HepG2 (cell line): ENCODE measurements around the gene DYNC2LI1. TPM values are rescaled to one million over a fixed set of nuclear protein-coding genes. Genes with fewer than 3 reads are reported as not detected.
A peak's percentile ranks its signal among the peaks of the same experiment; 100 is the strongest.

Experiments
- ATAC-seq: fragments of 200-7000 bp; cut with Tn5 transposase; 3 replicates; pipeline ENCODE4 v1.9.1; 2020; ENCODE audit warnings: mild to moderate bottlenecking, moderate library complexity
- BruUV-seq: library from RNA; stranded (reverse); fragments of 400-500 nt; replicated peaks from 2 replicates; lab custom pipeline; 2021; lab: Mats Ljungman, UMichigan
- CTCF ChIA-PET: fragments of 300-600 bp; formaldehyde crosslinking; extraction: SDS; loops from one replicate; lab custom pipeline; 2021; ENCODE audit warnings: low total read pairs, inconsistent platforms, low intra/inter-chr PET ratio; lab: Yijun Ruan, JAX
- POLR2A ChIA-PET: fragments of 350-600 bp; sonication (Branson Sonifier 250); formaldehyde crosslinking; loops from one replicate; lab custom pipeline; 2020; ENCODE audit warnings: antibody characterized with exemption, inconsistent platforms; lab: Yijun Ruan, JAX
- DNase-seq: peaks from one replicate; pipeline ENCODE4 v3.0.0-alpha.2; 2015; ENCODE audit warnings: low spot score
- FAIRE-seq: peaks from 3 replicates; lab custom pipeline; 2011; peaks lifted over from hg19 to GRCh38; lab: Jason Lieb, UNC
- H2AFZ ChIP-seq: one replicate; pipeline ENCODE4 v1.6.1; 2011; ENCODE audit warnings: low read length, inconsistent platforms
- H3K27ac ChIP-seq: fragments of 300-600 bp; 3 replicates; pipeline ENCODE4 v1.8.0; 2011; ENCODE audit warnings: mixed run types, mild to moderate bottlenecking, mixed read lengths, low read length, inconsistent platforms; ENCODE audit not compliant: insufficient read depth; ENCODE audit errors: extremely low read length
- H3K27me3 ChIP-seq, 2 experiments: fragments of 200-600 bp in 1 of 2; 2 replicates in 1 of 2; 3 replicates in 1 of 2; pipeline versions ENCODE4 v1.6.0 to v1.8.0; 2011; ENCODE audit warnings: low read length in 2 of 2, mild to moderate bottlenecking in 2 of 2, moderate library complexity in 2 of 2, inconsistent platforms in 1 of 2; ENCODE audit not compliant: insufficient read depth in 2 of 2, control insufficient read depth in 1 of 2
- H3K36me3 ChIP-seq, 2 experiments: fragments of 200-600 bp in 1 of 2; replicated peaks in 1 of 2; 2 replicates in 1 of 2; 3 replicates in 1 of 2; pipeline versions ENCODE4 v1.5.1 to v1.8.0; 2011; ENCODE audit warnings: low read length in 2 of 2, inconsistent platforms in 1 of 2; ENCODE audit not compliant: insufficient read depth in 2 of 2, control insufficient read depth in 1 of 2
- H3K4me1 ChIP-seq: 2 replicates; pipeline ENCODE4 v1.5.1; 2012; ENCODE audit warnings: low read length, inconsistent platforms; ENCODE audit not compliant: insufficient read depth
- H3K4me2 ChIP-seq: 2 replicates; pipeline ENCODE4 v1.6.0; 2011; ENCODE audit warnings: low read depth, low read length, inconsistent platforms
- H3K4me3 ChIP-seq, 3 experiments: fragments of 200-600 bp in 1 of 3; sonication (generic), shearing (Covaris generic) in 1 of 3; replicated peaks in 1 of 3; 2 replicates each; pipeline ENCODE4 v1.5.1; 2011 to 2016; ENCODE audit warnings: low read length in 3 of 3, inconsistent platforms in 2 of 3, low read depth in 2 of 3, mild to moderate bottlenecking in 2 of 3, control low read depth in 1 of 3, mixed read lengths in 1 of 3; ENCODE audit not compliant: insufficient read depth in 1 of 3
- H3K79me2 ChIP-seq: one replicate; pipeline ENCODE4 v1.6.1; 2011; ENCODE audit warnings: low read length, inconsistent platforms; ENCODE audit not compliant: insufficient read depth
- H3K9ac ChIP-seq: 2 replicates; pipeline ENCODE4 v1.6.0; 2011; ENCODE audit warnings: mild to moderate bottlenecking, low read depth, low read length, inconsistent platforms; ENCODE audit not compliant: insufficient read depth
- H3K9me3 ChIP-seq: 2 replicates; pipeline ENCODE4 v1.5.1; 2012; ENCODE audit warnings: mild to moderate bottlenecking, low read length
- H4K20me1 ChIP-seq: 2 replicates; pipeline ENCODE4 v1.6.0; 2011; ENCODE audit warnings: inconsistent platforms, mild to moderate bottlenecking, low read length, moderate library complexity; ENCODE audit not compliant: insufficient read depth
- ELF4 ChIP-seq: sonication (generic); formaldehyde crosslinking; IDR thresholded peaks from 2 replicates; pipeline ENCODE4 v1.5.0; 2020; ENCODE audit warnings: missing genetic modification reagents, mild to moderate bottlenecking, moderate library complexity, borderline replicate concordance
- GFI1 ChIP-seq: sonication (generic); formaldehyde crosslinking; IDR thresholded peaks from 2 replicates; pipeline ENCODE4 v1.5.0; 2020; ENCODE audit warnings: missing genetic modification reagents, mild to moderate bottlenecking, borderline replicate concordance
- GPN1 ChIP-seq: sonication (generic); formaldehyde crosslinking; IDR thresholded peaks from 2 replicates; pipeline ENCODE4 v1.5.1; 2020; ENCODE audit warnings: missing genetic modification reagents, borderline replicate concordance
- MBNL3 ChIP-seq: fragments of 250-450 bp; sonication (Bioruptor Pico); conservative IDR thresholded peaks from 2 replicates; pipeline ENCODE4 v1.8.0; 2022; ENCODE audit warnings: mild to moderate bottlenecking, inconsistent platforms
- MEIS1 ChIP-seq: sonication (generic); formaldehyde crosslinking; IDR thresholded peaks from 2 replicates; pipeline ENCODE4 v1.9.0; 2021; ENCODE audit warnings: mild to moderate bottlenecking, missing genetic modification reagents, moderate library complexity, borderline replicate concordance
- NONO ChIP-seq, 2 experiments: fragments of 450-650 bp in 1 of 2; sonication (generic) in 1 of 2; formaldehyde crosslinking in 1 of 2; IDR thresholded peaks in 1 of 2; conservative IDR thresholded peaks in 1 of 2; 2 replicates each; pipeline versions ENCODE4 v1.6.1 to v1.8.0; 2017 to 2022; ENCODE audit warnings: mild to moderate bottlenecking in 1 of 2, missing genetic modification reagents in 1 of 2, moderate library complexity in 1 of 2
- NR2F1 ChIP-seq, 2 experiments: fragments of 450-650 bp in 1 of 2; formaldehyde crosslinking in 1 of 2; IDR thresholded peaks; 2 replicates each; pipeline versions ENCODE4 v1.5.0 to v1.6.1; 2016 to 2020; ENCODE audit warnings: mild to moderate bottlenecking in 1 of 2, missing compliant biosample characterization in 1 of 2, missing genetic modification reagents in 1 of 2, moderate library complexity in 1 of 2
- RARG ChIP-seq: sonication (generic); formaldehyde crosslinking; IDR thresholded peaks from 2 replicates; pipeline ENCODE4 v1.4.0; 2020; ENCODE audit warnings: low read depth, mild to moderate bottlenecking, missing genetic modification reagents
- SCMH1 ChIP-seq: sonication (generic); formaldehyde crosslinking; IDR thresholded peaks from 2 replicates; pipeline ENCODE4 v1.9.0; 2021; ENCODE audit warnings: missing genetic modification reagents, mild to moderate bottlenecking, borderline replicate concordance
- ZBTB38 ChIP-seq: sonication (generic); formaldehyde crosslinking; IDR thresholded peaks from 2 replicates; pipeline ENCODE4 v1.5.1; 2020; ENCODE audit warnings: mild to moderate bottlenecking, missing genetic modification reagents
- ZFP36L1 ChIP-seq: sonication (generic); formaldehyde crosslinking; IDR thresholded peaks from 2 replicates; pipeline ENCODE4 v1.8.0; 2022; ENCODE audit warnings: mild to moderate bottlenecking, missing genetic modification reagents, moderate library complexity
- ZNF136 ChIP-seq: sonication (generic); formaldehyde crosslinking; IDR thresholded peaks from 2 replicates; pipeline ENCODE4 v1.8.1; 2022; ENCODE audit warnings: low read depth, mild to moderate bottlenecking, moderate library complexity, missing genetic modification reagents
- ZNF274 ChIP-seq: sonication (generic); formaldehyde crosslinking; IDR thresholded peaks from 2 replicates; pipeline ENCODE4 v1.5.1; 2020; ENCODE audit warnings: mild to moderate bottlenecking, missing genetic modification reagents
- ZNF33B ChIP-seq: sonication (generic); formaldehyde crosslinking; IDR thresholded peaks from 2 replicates; pipeline ENCODE4 v1.5.1; 2020; ENCODE audit warnings: mild to moderate bottlenecking, missing genetic modification reagents
- ZNF468 ChIP-seq: sonication (generic); formaldehyde crosslinking; IDR thresholded peaks from 2 replicates; pipeline ENCODE4 v1.8.0; 2022; ENCODE audit warnings: mild to moderate bottlenecking, moderate library complexity, missing genetic modification reagents
- ZNF530 ChIP-seq: sonication (generic); formaldehyde crosslinking; IDR thresholded peaks from 2 replicates; pipeline ENCODE4 v1.5.0; 2020; ENCODE audit warnings: low read depth, mild to moderate bottlenecking, missing genetic modification reagents
- ZNF619 ChIP-seq: sonication (generic); formaldehyde crosslinking; IDR thresholded peaks from 2 replicates; pipeline ENCODE4 v1.4.0; 2020; ENCODE audit warnings: mild to moderate bottlenecking, missing genetic modification reagents
- ZSCAN21 ChIP-seq: sonication (generic); formaldehyde crosslinking; IDR thresholded peaks from 2 replicates; pipeline ENCODE4 v1.8.0; 2022; ENCODE audit warnings: mild to moderate bottlenecking, missing genetic modification reagents, moderate library complexity, borderline replicate concordance
- WGBS: methylation state at CpG from one replicate; pipeline ENCODE4 v1.1.6; 2017; ENCODE audit warnings: low lambda C conversion rate; 5-methylcytosine and 5-hydroxymethylcytosine counted together
- in situ Hi-C: cut with HindIII; loops from 2 replicates; pipeline ENCODE4 v1.10.0; 2017; ENCODE audit warnings: low pct_unique_long_range_greater_than_20kb; ENCODE audit not compliant: extremely low pct_ligation_motif_present
- intact Hi-C: fragments of 100-400 bp; cut with micrococcal nuclease; formaldehyde crosslinking; loops from one replicate; pipeline ENCODE4 v1.10.0; 2022; ENCODE audit not compliant: unreplicated experiment
- polyA plus RNA-seq, 8 experiments: library from polyadenylated mRNA; depleted of rRNA in 3 of 8; stranded (reverse) in 7 of 8; unstranded in 1 of 8; fragments of >200 nt; fragmentation: Illumina TruSeq in 4 of 8; extraction: Trizol in 4 of 8; gene quantifications; 2 replicates each; pipeline versions ENCODE4 v1.2.1 to v1.2.3, GENCODE V29; 2011 to 2016; ENCODE audit warnings: low read depth in 4 of 8, missing spikeins in 1 of 8, mixed read lengths in 1 of 8; ENCODE audit not compliant: insufficient read depth in 1 of 8
- total RNA-seq, 5 experiments: library from RNA; depleted of rRNA; stranded (reverse); fragments of >200 nt; fragmentation: Illumina TruSeq; extraction: Trizol; gene quantifications; 2 replicates each; pipeline ENCODE4 v1.2.3, GENCODE V29; 2016; ENCODE audit warnings: low read depth in 1 of 5
- TF ChIP-seq, protein P1 (sequence below): sonication (generic); formaldehyde crosslinking; conservative IDR thresholded peaks from 2 replicates; pipeline ENCODE4 v1.8.1; 2023; ENCODE audit warnings: missing genetic modification reagents
- TF ChIP-seq, protein P2 (sequence below): sonication (generic); formaldehyde crosslinking; IDR thresholded peaks from 2 replicates; pipeline ENCODE4 v1.5.1; 2020; ENCODE audit warnings: missing genetic modification reagents, mild to moderate bottlenecking, borderline replicate concordance

The DYNC2LI1 gene
- total and polyA plus RNA-seq, 2 of the 13 experiments (the other 11 are each of a cell fraction or from before 2014, with no cell fraction given), result 16.9 to 23.2 TPM

DNA sequence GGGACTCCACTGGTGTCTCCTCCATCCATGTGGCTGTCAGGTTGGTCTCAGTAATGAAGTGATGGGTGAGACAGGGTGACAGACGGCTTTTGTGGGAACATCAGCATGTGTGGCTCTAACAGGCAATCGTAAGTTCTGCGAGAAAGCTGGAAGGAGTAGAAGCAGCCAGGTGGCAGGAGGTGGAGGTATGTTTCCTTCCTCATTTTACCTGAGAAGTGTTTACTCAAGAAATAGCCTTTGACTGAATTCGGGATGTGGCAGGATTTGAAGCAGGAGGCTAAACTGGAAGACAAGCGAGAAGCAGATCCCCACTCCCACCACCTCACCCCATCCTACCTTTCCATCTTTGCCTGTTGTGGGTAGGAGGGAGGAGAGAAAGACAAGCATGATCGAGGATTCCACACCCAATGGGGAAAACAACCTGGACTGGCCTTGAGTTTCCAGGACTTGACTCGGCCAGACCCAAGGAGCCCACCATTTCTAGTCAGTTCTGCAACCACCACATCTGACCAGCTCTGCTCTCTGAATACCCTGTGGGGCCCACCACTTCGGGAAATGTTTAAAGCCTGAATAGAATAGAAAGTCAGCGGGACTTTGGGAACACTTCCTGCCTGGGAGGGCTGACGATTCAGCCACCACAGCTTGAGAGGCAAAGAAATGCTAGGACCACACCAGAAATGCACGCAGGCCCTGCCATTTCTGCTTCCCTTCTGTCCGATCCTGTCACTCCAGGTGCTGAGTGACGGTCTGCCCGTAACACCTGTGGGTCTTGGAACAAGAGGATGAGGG is 66.1 kb downstream of the DYNC2LI1 start:
- peak overlapping the region; percentile 2 for H3K27ac ChIP-seq
- intact Hi-C loops (loop anchor here (2.0 kb wide), 1 partner anchor 31 kb away; no protein-coding TSS in a partner anchor), in situ Hi-C loops (no loop called here)
- 72% methylated on average over 14 of the region's 14 CpGs for WGBS
- FAIRE-seq (no peak), DNase-seq (no peak), ATAC-seq (no peak)
- H3K4me2 ChIP-seq, result peak overlapping the region; percentile 89
- H3K9ac ChIP-seq, result peak overlapping the region; percentile 79
- POLR2A ChIA-PET, result interaction anchor here (0.6 to 2.9 kb wide), 5 partner anchors 33 to 243 kb away, joined by 3 to 9 read pairs (median 4); partner anchors contain the start of gene DYNC2LI1
- no peaks in the 10 kb centered on the region for H4K20me1 ChIP-seq
- H3K36me3 ChIP-seq, result peaks cover 2 to 18% of the 10 kb centered on the region in 2 experiments; a peak in 3 of 5 replicates
- BruUV-seq, result TSS peak; percentile 52
- H3K79me2 ChIP-seq, result peaks cover 34% of the 10 kb centered on the region
- H3K4me1 ChIP-seq, result peaks cover 67% of the 10 kb centered on the region
- peak overlapping the region; percentile 32 for H2AFZ ChIP-seq
- CTCF ChIA-PET, result no interaction called here
- no peaks in the 10 kb centered on the region for H3K27me3 ChIP-seq
- H3K4me3 ChIP-seq, result peak overlapping the region; percentile 43 to 82 (median 79); a peak in 5 of 6 replicates
- no peaks in the 10 kb centered on the region for H3K9me3 ChIP-seq
- TF ChIP-seq MBNL3 (no peak), MEIS1 (no peak), ZNF274 (CRISPR knock-in tag) (peak; percentile 58; the same call in 1 of the 2 replicates), GPN1 (CRISPR knock-in tag) (no peak), NONO (IDR thresholded peaks at IDR 0.05) (no peak), NONO (CRISPR knock-in tag; conservative IDR thresholded peaks at IDR 0.05) (0 out of 2 replicates have a peak, but pooled peaks have one; percentile 1), ZNF530 (CRISPR knock-in tag) (no peak), NR2F1 (CRISPR knock-in tag; IDR thresholded peaks at IDR 0.05) (no peak), ZNF136 (0 out of 2 replicates have a peak, but pooled peaks have one; percentile 32), ZFP36L1 (CRISPR knock-in tag) (0 out of 2 replicates have a peak, but pooled peaks have one; percentile 15), ZBTB38 (CRISPR knock-in tag) (peak; percentile 60; the same call in 1 of the 2 replicates), ELF4 (CRISPR knock-in tag) (no peak), RARG (CRISPR knock-in tag) (no peak), ZNF468 (CRISPR knock-in tag) (no peak), ZSCAN21 (CRISPR knock-in tag) (no peak), ZNF619 (no peak), GFI1 (CRISPR knock-in tag) (no peak), SCMH1 (CRISPR knock-in tag) (no peak), ZNF33B (CRISPR knock-in tag) (peak; percentile 32; the same call in 1 of the 2 replicates)
- TF ChIP-seq, protein P1, sequence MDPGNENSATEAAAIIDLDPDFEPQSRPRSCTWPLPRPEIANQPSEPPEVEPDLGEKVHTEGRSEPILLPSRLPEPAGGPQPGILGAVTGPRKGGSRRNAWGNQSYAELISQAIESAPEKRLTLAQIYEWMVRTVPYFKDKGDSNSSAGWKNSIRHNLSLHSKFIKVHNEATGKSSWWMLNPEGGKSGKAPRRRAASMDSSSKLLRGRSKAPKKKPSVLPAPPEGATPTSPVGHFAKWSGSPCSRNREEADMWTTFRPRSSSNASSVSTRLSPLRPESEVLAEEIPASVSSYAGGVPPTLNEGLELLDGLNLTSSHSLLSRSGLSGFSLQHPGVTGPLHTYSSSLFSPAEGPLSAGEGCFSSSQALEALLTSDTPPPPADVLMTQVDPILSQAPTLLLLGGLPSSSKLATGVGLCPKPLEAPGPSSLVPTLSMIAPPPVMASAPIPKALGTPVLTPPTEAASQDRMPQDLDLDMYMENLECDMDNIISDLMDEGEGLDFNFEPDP (CRISPR knock-in tag), result 0 out of 2 replicates have a peak, but pooled peaks have one; percentile 40
- TF ChIP-seq, protein P2, sequence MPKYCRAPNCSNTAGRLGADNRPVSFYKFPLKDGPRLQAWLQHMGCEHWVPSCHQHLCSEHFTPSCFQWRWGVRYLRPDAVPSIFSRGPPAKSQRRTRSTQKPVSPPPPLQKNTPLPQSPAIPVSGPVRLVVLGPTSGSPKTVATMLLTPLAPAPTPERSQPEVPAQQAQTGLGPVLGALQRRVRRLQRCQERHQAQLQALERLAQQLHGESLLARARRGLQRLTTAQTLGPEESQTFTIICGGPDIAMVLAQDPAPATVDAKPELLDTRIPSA (CRISPR knock-in tag), result no peak
